ENCODE results near the gene SNAP29.

The SNAP29 gene

DNA sequence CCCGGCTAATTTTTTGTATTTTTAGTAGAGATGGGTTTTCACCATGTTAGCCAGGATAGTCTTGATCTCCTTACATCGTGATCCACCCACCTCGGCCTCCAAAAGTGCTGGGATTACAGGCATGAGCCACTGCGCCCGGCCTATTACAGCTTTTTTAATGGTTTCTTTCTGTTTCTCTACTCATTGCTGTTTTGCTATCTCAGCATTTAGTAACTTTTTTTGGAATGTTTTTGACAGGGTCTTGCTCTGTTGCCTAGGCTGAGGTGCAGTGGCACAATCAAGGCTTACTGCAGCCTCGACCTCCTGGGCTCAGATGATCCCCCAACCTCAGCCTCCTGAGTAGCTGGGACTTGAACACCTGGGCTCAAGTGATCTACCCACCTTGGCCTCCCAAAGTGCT is 53.7 kb downstream of the SNAP29 start:
- Histone ChIP-seq H3K4me2 (ENCODE audit: low read length) (no peak overlapping the region), H3K27ac (ENCODE audit: low read depth, low read length, poor library complexity, severe bottlenecking) (no peak overlapping the region), H2AFZ (ENCODE audit: low read length) (no peak overlapping the region), H3K9me2 (ENCODE audit: low read depth, low read length) (no peaks in the 10 kb centered on the region), H3K4me1 (ENCODE audit: insufficient read depth, low read length, severe bottlenecking) (peaks cover 7% of the 10 kb centered on the region), H4K20me1 (ENCODE audit: insufficient read depth, low read length) (no peaks in the 10 kb centered on the region), H3K27me3 (ENCODE audit: insufficient read depth, low read length) (no peaks in the 10 kb centered on the region), H3K9ac (ENCODE audit: low read length) (no peak overlapping the region), H3K9me3 (ENCODE audit: low read length) (no peaks in the 10 kb centered on the region), H3F3A (ENCODE audit: insufficient read depth, low read length) (no peaks in the 10 kb centered on the region), H3K4me3 (ENCODE audit: low read depth, low read length, poor library complexity, severe bottlenecking) (no peak overlapping the region), H3K36me3 (ENCODE audit: insufficient read depth, low read length) (no peaks in the 10 kb centered on the region), H3K79me2 (ENCODE audit: insufficient read depth, low read length) (peaks cover under 1% of the 10 kb centered on the region; the same call in 1 of the 2 replicates)
- TF ChIP-seq EZH2 (IDR thresholded peaks at IDR 0.05; ENCODE audit: borderline replicate concordance, low read length), result no peak
- TF ChIP-seq, protein P1, sequence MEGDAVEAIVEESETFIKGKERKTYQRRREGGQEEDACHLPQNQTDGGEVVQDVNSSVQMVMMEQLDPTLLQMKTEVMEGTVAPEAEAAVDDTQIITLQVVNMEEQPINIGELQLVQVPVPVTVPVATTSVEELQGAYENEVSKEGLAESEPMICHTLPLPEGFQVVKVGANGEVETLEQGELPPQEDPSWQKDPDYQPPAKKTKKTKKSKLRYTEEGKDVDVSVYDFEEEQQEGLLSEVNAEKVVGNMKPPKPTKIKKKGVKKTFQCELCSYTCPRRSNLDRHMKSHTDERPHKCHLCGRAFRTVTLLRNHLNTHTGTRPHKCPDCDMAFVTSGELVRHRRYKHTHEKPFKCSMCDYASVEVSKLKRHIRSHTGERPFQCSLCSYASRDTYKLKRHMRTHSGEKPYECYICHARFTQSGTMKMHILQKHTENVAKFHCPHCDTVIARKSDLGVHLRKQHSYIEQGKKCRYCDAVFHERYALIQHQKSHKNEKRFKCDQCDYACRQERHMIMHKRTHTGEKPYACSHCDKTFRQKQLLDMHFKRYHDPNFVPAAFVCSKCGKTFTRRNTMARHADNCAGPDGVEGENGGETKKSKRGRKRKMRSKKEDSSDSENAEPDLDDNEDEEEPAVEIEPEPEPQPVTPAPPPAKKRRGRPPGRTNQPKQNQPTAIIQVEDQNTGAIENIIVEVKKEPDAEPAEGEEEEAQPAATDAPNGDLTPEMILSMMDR (IDR thresholded peaks at IDR 0.05; ENCODE audit: low read length), result no peak

DNA sequence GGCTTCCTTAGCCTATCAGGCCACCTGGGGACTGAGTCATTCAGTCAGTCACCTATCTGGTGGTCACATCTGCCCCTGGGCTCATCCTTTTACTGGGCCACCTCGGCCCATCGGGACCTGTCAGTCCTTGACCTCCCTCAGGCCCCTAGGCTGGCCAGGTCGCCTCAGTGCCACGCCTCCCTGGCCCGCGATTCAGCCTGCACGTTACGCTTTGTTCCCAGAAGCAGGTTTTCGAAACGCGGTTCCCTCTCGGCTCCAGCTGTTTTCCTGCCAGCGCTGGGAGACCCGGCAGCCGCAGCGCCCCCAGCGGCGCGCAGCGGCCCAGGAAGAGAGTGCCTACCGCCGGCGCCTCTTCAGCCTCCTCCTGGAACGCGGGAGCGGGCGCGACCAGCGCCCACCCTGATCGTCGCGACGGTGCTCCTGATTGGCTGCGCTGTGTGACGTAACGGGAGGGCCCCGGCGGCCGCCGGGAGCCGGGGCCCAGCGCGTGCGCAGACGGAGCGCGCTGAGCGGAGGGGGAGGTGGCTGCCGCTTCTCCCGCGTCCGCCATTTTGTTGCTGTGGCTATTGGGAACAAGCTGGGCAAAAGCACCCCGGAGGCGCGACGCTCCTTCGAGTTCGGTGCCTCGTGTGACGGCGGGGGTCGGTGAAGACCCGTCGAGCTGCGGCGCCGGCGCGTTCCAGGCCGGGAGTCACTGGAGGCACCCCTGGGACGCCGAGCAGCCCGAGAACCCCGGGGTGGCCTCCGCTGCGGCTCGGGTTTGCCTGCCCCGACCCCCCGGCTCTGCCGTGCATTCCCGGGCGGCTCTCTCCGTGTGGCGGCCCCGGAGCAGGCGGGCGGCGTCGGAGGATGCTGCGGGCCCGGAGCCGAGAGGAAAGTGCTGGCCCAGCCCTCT is 58.4 kb downstream of the SNAP29 start, which contains the start of gene CRKL:
TSS of gene CRKL (plus strand) at position 492 of the 895 bp plus-strand sequence. CDS start 528 bp downstream, outside the sequence.
- Histone ChIP-seq H2AFZ (ENCODE audit: low read length) (peak within 1 kb of the TSS; percentile 47; the same call in 1 of the 2 replicates), H3K4me2 (ENCODE audit: low read length) (peak within 1 kb of the TSS; percentile 74), H3K4me1 (ENCODE audit: insufficient read depth, low read length, severe bottlenecking) (peaks cover 32% of the 10 kb centered on the region), H3F3A (ENCODE audit: insufficient read depth, low read length) (no peaks in the 10 kb centered on the region), H3K36me3 (ENCODE audit: insufficient read depth, low read length) (peaks cover 12% of the 10 kb centered on the region; the same call in 1 of the 2 replicates), H4K20me1 (ENCODE audit: insufficient read depth, low read length) (peaks cover 6% of the 10 kb centered on the region; the same call in 1 of the 2 replicates), H3K27me3 (ENCODE audit: insufficient read depth, low read length) (no peaks in the 10 kb centered on the region), H3K27ac (ENCODE audit: low read depth, low read length, poor library complexity, severe bottlenecking) (peak within 1 kb of the TSS; percentile 60), H3K79me2 (ENCODE audit: insufficient read depth, low read length) (peaks cover 46% of the 10 kb centered on the region), H3K4me3 (ENCODE audit: low read depth, low read length, poor library complexity, severe bottlenecking) (peak within 1 kb of the TSS; percentile 93), H3K9ac (ENCODE audit: low read length) (peak within 1 kb of the TSS; percentile 93), H3K9me2 (ENCODE audit: low read depth, low read length) (no peaks in the 10 kb centered on the region), H3K9me3 (ENCODE audit: low read length) (no peaks in the 10 kb centered on the region)
- TF ChIP-seq, protein P1 (IDR thresholded peaks at IDR 0.05; ENCODE audit: low read length), result peak; percentile 92
- no peak for TF ChIP-seq EZH2 (IDR thresholded peaks at IDR 0.05; ENCODE audit: borderline replicate concordance, low read length)

DNA sequence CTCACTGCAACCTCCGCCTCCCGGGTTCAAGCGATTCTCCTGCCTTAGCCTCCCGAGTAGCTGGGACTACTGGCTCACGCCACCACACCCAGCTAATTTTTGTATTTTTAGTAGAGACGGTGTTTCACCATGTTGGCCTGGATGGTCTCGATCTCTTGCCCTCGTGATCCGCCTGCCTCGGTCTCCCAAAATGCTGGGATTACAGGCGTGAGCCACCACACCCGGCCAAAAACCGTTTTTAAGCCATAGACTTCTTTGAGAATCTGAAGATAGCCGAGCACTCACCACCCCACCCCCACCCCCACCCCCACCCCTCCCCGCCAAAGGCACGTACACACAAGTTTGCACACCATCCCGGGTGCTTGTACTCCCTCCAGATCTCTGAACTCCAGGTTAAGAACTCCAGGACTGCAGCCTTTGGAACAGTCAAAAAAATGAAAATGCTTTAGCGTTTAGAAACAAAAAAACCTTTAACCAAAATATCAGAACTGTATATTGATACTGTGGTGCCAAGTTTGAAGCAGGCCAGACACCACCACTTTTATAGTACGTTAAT is 59.9 kb downstream of the SNAP29 start:
- peaks cover 6% of the 10 kb centered on the region; the same call in 1 of the 2 replicates for H4K20me1 ChIP-seq (ENCODE audit: insufficient read depth, low read length)

More for the DNA sequence above, 59.9 kb downstream of the SNAP29 start:
- Histone ChIP-seq H3K9me3 (ENCODE audit: low read length) (no peaks in the 10 kb centered on the region), H3K9ac (ENCODE audit: low read length) (peak overlapping the region; percentile 93), H3K27ac (ENCODE audit: low read depth, low read length, poor library complexity, severe bottlenecking) (peak overlapping the region; percentile 60), H3K4me3 (ENCODE audit: low read depth, low read length, poor library complexity, severe bottlenecking) (peak overlapping the region; percentile 93), H2AFZ (ENCODE audit: low read length) (no peak overlapping the region), H3K4me2 (ENCODE audit: low read length) (peak overlapping the region; percentile 87), H3K4me1 (ENCODE audit: insufficient read depth, low read length, severe bottlenecking) (peaks cover 45% of the 10 kb centered on the region), H3K79me2 (ENCODE audit: insufficient read depth, low read length) (peaks cover 61% of the 10 kb centered on the region), H3K36me3 (ENCODE audit: insufficient read depth, low read length) (peaks cover 12% of the 10 kb centered on the region; the same call in 1 of the 2 replicates), H3K9me2 (ENCODE audit: low read depth, low read length) (no peaks in the 10 kb centered on the region), H3F3A (ENCODE audit: insufficient read depth, low read length) (no peaks in the 10 kb centered on the region), H3K27me3 (ENCODE audit: insufficient read depth, low read length) (no peaks in the 10 kb centered on the region)
- no peak for TF ChIP-seq EZH2 (IDR thresholded peaks at IDR 0.05; ENCODE audit: borderline replicate concordance, low read length)
- TF ChIP-seq, protein P1 (IDR thresholded peaks at IDR 0.05; ENCODE audit: low read length), result no peak

Measured in OCI-LY1 (cell line).